ENCODE data around the gene SLC34A3.
"Not testable (repeated sequence)": the region's sequence is repeated elsewhere in the genome, so short reads cannot be mapped to it uniquely, and the experiment has no call there.

Gene SLC34A3

DNA sequence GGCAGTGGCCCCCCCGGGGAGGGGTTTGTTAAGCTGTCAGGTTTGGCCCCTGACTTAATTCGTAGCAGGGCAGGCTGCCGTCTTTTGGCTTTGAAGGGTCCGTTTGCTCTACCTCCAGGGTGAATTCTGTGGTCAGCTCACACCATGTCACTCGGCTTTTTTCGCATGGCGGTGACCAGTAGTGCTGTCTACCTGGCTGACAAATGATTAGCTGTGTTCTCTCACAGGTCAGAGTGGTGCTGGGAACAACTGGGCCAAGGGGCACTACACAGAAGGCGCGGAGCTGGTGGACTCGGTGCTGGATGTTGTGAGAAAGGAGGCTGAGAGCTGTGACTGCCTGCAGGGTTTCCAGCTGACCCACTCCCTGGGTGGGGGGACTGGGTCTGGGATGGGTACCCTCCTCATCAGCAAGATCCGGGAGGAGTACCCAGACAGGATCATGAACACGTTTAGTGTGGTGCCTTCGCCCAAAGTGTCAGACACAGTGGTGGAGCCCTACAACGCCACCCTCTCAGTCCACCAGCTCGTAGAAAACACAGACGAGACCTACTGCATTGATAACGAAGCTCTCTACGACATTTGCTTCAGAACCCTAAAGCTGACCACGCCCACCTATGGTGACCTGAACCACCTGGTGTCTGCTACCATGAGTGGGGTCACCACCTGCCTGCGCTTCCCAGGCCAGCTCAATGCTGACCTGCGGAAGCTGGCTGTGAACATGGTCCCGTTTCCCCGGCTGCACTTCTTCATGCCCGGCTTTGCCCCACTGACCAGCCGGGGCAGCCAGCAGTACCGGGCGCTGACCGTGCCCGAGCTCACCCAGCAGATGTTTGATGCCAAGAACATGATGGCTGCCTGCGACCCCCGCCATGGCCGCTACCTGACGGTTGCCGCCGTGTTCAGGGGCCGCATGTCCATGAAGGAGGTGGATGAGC, 11.8 kb downstream of the SLC34A3 start:
- Mint-ChIP-seq H3K4me3 (peak overlapping the region; percentile 85), H3K4me1 (peaks cover 35% of the 10 kb centered on the region), H3K27me3 (peaks cover 4% of the 10 kb centered on the region), H3K9me3 (no peaks in the 10 kb centered on the region), H3K27ac (peak overlapping the region; percentile 84), H3K36me3 (peaks cover 23% of the 10 kb centered on the region)
- CTCF ChIA-PET: interaction anchor here (0.8 kb wide), 1 partner anchor 12 kb away, joined by 4 read pairs; no protein-coding TSS in a partner anchor
- DNase-seq: no peak

DNA sequence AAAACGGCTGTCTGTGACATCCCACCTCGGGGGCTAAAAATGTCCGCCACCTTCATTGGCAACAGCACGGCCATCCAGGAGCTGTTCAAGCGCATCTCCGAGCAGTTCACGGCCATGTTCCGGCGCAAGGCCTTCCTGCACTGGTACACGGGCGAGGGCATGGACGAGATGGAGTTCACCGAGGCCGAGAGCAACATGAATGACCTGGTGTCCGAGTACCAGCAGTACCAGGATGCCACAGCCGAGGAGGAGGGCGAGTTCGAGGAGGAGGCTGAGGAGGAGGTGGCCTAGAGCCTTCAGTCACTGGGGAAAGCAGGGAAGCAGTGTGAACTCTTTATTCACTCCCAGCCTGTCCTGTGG, 12.5 kb downstream of the SLC34A3 start:
- H3K9me3 Mint-ChIP-seq, CTCF ChIA-PET, DNase-seq, H3K27me3 Mint-ChIP-seq: not testable (repeated sequence)
- Mint-ChIP-seq H3K4me3 (peak overlapping the region; percentile 31), H3K36me3 (peaks cover 23% of the 10 kb centered on the region), H3K27ac (peak overlapping the region; percentile 55), H3K4me1 (peaks cover 33% of the 10 kb centered on the region)

DNA sequence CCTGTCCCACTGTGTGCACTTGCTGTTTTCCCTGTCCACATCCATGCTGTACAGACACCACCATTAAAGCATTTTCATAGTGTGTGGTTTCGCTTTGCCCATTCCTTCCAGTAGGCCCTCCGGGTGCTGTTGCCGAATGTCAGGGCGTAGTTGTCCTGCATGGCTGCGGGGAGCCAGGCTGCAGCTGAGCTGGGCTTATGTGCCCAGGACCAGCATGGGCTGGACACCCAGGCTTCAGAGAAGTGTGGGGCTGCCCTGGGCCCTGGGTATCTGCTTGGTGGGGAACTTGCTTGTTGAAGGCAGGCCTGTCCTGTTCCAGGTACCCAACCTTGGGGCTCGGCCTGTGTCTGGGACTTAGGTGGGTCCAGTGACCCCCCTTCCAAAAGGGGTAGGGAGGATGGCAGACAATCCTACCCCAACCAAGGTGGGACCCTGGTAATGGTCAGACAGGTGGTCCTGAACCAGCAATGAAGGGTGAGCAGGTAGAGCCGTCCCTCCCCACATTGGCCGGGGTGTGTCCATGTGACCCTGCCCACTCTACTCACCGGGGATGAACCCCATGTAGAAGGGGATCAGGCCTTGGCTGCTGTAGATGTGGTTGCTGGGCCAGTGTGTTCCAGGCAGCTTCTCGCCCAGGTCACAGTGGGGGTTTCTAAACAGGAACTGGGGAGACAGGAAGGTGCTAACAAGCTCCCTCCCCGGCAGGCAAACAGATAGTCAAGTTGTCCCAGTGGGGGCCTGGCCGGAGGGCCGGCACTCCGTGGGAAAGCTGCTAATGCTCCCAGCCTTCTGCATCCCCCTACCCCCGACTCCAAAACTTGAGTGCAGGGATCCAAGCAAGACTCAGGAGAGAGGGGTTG, 13.2 kb downstream of the SLC34A3 start:
- Mint-ChIP-seq H3K36me3 (peaks cover 23% of the 10 kb centered on the region), H3K27ac (peak overlapping the region; percentile 37), H3K4me3 (peak overlapping the region; percentile 31), H3K27me3 (peaks cover 7% of the 10 kb centered on the region), H3K9me3 (no peaks in the 10 kb centered on the region), H3K4me1 (peaks cover 29% of the 10 kb centered on the region)
- CTCF ChIA-PET: no interaction called here
- no peak for DNase-seq

DNA sequence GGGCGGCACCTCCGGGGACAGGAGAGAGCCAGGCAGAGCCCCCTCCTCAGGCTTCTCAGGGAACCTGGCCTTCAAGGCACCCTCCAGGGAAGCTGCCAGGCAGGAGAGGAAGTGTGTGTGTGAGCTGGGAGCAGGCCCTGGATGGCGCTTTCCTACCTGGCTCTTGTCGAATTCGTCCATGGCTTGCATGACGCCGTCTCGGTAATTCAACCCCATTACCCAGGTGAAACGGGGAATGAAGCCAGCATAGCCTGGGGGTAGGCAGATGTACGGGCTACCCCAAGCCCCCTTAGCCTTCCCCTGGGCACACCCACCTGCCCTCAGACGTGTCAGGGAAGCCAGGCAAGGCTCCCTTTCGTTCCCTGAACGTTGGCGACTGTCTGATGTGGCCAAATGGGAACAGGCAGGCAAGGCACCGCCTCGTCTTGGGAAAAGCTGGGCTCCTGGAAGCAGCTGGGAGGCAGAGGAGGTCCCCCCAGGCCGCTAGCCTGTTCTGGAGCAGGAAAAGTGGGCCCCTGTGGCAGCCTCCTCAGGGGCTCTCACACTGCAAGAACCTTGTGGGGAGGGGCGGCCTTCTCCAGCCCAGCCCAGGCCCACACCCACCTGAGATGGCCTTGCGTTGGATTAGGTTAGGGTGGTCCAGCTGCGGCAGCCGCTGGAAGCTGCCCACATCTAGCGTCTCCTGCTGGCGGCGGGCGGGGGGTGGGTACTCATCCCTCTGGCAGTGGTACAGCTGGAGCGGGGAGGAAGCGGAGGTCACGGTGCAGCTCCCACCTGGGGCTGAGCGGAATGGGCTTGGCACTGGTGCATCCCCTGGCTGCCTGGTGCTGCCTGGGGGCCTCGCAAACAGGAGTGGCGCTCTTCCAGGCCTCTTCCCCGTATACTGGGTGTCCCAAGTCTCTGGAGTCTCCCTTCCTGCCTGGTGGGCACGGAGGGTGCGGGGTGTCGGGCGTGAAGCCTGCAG, 14.1 kb downstream of the SLC34A3 start:
- Mint-ChIP-seq H3K9me3 (no peaks in the 10 kb centered on the region), H3K27ac (no peak overlapping the region), H3K4me3 (no peak overlapping the region), H3K4me1 (peaks cover 22% of the 10 kb centered on the region), H3K27me3 (peaks cover 13% of the 10 kb centered on the region), H3K36me3 (peaks cover 23% of the 10 kb centered on the region)
- DNase-seq: no peak
- CTCF ChIA-PET: interaction anchor here (0.9 kb wide), 1 partner anchor 14 kb away, joined by 3 read pairs; no protein-coding TSS in a partner anchor

DNA sequence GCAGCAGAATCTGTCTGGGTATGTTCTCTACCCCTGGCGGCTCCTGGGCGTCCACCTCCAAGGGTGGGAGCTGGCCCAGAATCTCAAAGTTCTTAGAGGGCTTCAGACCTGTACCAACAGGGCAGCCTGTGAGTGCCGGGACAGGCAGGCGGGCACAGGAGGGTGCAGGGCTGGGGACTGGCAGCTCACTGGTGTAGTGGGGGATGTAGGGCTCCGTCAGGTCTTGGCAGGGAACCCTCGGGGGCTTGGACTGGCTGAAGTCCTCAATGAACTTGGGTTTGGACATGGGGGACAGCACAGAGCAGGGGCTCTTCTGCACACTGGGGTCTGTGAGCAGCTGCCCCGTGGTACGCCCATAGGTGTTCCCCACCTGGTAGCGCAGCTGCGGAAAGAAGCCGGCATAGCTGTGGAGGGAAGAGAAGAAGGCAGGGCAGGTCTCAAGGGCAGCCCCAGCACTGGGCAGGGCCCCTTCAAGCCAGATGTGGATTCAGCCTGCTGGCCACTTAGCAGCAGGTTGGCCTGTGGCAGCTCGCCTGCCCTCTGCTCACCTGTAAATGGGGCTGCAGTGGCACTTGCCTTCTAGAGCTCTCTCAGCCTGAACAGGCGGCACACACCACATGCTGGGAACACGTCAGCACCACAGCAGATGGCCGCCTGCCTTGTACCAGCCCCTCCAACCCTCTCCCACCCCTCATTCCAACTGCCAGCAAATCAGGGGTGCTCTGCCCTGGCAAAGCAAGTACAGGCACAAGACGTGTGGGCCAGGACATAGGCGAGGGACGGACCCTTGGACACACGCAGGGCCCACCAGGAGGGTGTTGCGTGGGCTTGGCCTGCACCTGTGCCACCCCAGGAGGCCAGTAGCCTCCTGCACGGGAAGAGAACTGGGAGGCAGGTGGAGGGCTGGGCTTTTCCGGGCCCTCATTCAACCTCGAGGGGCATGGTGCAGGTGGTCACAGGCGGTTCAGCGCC, 15.0 kb downstream of the SLC34A3 start:
- peaks cover 23% of the 10 kb centered on the region for H3K36me3 Mint-ChIP-seq
- no peak overlapping the region for H3K27ac Mint-ChIP-seq
- DNase-seq: no peak
- H3K4me1 Mint-ChIP-seq: peaks cover 20% of the 10 kb centered on the region
- CTCF ChIA-PET: interaction anchor here (0.9 to 1.9 kb wide), 2 partner anchors 9 to 13 kb away, joined by 3 to 5 read pairs; no protein-coding TSS in a partner anchor
- H3K27me3 Mint-ChIP-seq: peaks cover 18% of the 10 kb centered on the region
- H3K4me3 Mint-ChIP-seq: no peak overlapping the region
- H3K9me3 Mint-ChIP-seq: no peaks in the 10 kb centered on the region

DNA sequence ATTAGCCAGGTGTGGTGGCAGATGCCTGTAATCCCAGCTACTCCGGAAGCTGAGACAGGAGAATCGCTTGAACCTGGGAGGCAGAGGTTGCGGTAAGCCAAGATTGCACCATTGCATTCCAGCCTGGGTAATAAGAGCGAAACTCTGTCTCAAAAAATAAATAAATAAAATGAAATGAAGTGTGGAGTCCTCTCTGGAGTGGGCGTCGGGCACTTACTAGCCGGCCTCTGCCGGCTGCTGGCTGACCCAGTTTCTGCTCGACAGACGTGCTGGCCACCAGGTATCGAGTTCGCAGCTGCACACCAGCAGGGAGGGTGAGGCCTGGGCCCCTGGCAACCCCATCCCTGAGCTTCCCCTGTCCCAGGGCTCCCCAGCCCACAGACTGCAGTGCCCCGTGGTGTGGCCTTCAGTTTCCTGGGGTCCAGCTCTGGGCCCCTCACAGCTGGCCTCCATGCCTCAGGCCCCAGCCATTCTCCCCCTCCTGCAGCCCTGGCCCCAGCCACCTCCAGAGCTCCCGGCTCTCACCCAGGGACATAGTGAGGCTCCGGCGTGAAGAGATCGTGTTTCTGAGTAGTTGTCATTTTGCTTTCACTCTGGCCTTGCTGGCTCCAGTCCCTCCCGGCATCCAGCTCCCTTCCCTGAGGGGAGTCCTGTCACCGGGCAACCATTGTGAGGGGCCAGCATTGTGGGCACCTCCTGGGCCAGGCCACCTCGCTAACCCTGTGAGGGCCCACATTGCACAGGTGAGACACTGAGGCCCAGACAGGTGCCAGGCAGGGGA, 16.6 kb downstream of the SLC34A3 start:
- H3K4me3 Mint-ChIP-seq: no peak overlapping the region
- H3K36me3 Mint-ChIP-seq: peaks cover 15% of the 10 kb centered on the region
- no peaks in the 10 kb centered on the region for H3K9me3 Mint-ChIP-seq
- CTCF ChIA-PET: interaction anchor here (0.9 to 1.9 kb wide), 2 partner anchors 9 to 11 kb away, joined by 3 to 5 read pairs; no protein-coding TSS in a partner anchor
- H3K27me3 Mint-ChIP-seq: peaks cover 14% of the 10 kb centered on the region
- peaks cover 14% of the 10 kb centered on the region for H3K4me1 Mint-ChIP-seq
- H3K27ac Mint-ChIP-seq: no peak overlapping the region
- DNase-seq: no peak

DNA sequence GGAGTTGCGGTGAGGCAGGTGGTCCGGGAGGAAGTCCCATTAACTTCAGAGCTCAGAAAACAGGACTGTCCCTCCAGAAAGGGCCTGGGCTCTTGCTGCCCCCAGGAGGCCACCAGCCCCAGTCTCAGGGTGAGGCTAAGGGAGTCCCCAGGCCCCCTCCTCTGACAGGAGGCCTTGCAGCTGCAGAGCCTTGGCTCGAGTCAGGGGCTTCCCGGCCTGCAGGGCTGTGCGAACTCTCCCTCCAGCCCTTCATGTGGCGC, 17.1 kb downstream of the SLC34A3 start:
- Mint-ChIP-seq H3K36me3 (peaks cover 10% of the 10 kb centered on the region), H3K27me3 (peaks cover 14% of the 10 kb centered on the region), H3K4me1 (peaks cover 9% of the 10 kb centered on the region), H3K4me3 (no peak overlapping the region), H3K27ac (no peak overlapping the region), H3K9me3 (no peaks in the 10 kb centered on the region)
- DNase-seq: no peak
- CTCF ChIA-PET: interaction anchor here (1.9 kb wide), 1 partner anchor 11 kb away, joined by 5 read pairs; no protein-coding TSS in a partner anchor

DNA sequence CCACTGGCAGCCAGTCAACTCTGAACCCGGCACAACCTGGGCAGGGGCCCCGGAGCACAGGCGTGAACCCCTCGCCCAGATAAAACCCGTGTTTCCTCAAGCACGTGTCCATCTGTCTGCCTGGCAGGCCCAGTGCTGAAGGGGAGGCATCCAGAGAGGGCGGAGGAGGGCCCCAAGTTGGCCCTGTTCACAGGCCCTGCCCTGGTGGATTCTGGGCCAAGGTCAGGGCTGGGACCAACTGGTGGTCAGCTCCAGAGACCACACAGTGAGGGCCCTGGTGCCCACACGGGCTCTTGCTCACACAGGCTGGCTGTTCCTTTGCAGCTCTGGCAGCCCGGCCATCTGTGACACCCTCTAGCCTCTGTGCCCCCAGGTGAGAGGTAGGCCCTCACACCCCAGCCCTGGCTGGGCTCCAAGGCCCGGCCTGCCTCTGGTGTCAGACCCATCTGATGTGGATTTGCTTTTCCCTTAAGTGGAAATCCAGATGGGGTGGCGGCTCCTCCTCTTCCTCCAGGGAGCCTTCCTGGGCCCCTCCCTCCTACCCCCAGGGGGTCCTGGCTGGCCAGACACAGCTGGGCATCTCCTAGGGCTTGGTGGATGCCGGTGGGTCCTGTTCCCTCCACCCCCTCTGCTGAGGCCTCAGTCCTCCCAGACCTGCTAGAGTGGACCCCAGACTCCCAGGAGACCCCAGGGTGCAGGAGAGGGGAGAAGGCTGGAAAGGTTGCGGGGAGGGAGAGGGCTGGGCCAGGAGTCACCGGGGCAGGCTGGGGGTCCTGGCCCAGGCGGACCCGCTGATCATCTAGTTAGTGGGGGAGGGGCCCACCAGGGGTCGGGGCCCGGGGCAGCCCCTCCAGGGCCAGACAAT, 19.9 kb downstream of the SLC34A3 start:
- CTCF ChIA-PET: interaction anchor here (1.6 kb wide), 1 partner anchor 14 kb away, joined by 3 read pairs; no protein-coding TSS in a partner anchor
- Mint-ChIP-seq H3K9me3 (no peaks in the 10 kb centered on the region), H3K27me3 (peaks cover 19% of the 10 kb centered on the region), H3K36me3 (peaks cover 2% of the 10 kb centered on the region), H3K4me1 (peaks cover 4% of the 10 kb centered on the region), H3K4me3 (no peak overlapping the region), H3K27ac (no peak overlapping the region)
- DNase-seq: no peak

DNA sequence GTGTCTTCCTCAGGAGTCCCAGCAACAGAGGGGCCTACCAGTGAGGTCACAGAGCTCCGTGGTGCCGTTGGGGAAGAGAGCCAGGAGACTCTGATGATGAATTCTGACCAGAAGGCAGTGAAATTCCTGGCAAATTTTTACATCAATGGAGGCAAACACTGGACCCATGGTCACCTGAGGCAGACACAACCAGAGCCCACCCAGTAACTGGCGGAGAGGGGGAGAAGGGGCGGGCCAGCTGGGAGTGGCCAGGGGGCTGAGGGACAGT, 20.4 kb downstream of the SLC34A3 start, which contains the start of gene STPG3:
STPG3 (plus strand) TSS at position 93 of the 268 bp plus-strand sequence; CDS start at position 94, 1 bp downstream.
- CTCF ChIA-PET: no interaction called here
- H3K4me1 Mint-ChIP-seq: peaks cover 8% of the 10 kb centered on the region
- no peak for DNase-seq
- peaks cover 19% of the 10 kb centered on the region for H3K27me3 Mint-ChIP-seq
- peaks cover 3% of the 10 kb centered on the region for H3K36me3 Mint-ChIP-seq
- peak within 1 kb of the TSS; percentile 49 for H3K27ac Mint-ChIP-seq
- H3K9me3 Mint-ChIP-seq: no peaks in the 10 kb centered on the region
- H3K4me3 Mint-ChIP-seq: no peak within 1 kb of the TSS

DNA sequence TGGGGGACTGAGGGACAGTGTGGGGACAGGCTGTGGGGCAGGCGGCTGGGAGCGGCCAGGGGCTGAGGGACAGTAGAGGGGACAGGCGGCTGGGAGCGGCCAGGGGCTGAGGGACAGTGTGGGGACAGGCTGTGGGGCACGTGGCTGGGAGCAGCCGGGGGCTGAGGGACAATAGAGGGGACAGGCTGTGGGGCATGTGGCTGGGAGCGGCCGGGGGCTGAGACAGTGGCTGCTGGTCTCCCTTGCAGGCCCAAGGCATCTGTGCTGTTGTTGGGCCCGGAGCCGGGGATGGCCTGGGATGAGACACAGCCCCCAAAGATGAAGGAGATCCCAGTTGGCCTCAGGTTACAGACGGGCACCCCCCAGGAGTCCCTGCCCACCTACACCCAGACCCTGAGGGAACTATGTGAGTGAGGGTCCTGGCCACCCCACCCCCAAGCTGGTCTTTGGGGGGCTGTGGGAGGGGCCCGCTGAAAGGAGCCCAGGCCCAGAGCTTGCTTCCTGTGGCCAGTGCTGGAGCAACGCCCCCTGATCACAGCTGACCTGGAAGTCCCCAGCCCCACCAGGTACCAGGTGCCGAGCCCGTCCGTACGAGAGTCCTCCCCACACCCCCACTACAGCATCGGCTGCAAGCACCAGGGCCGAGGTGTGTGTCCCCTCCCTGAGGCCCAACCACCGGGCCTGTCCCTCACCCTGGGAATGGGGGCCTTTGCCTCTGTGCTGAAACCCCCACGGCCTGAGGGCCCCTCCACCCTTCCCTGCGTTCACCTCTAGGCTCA, 21.0 kb downstream of the SLC34A3 start:
- Mint-ChIP-seq H3K27me3 (peaks cover 19% of the 10 kb centered on the region), H3K4me3 (no peak overlapping the region), H3K4me1 (peaks cover 14% of the 10 kb centered on the region), H3K9me3 (no peaks in the 10 kb centered on the region), H3K36me3 (peaks cover 8% of the 10 kb centered on the region), H3K27ac (no peak overlapping the region)
- DNase-seq: no peak
- CTCF ChIA-PET: no interaction called here

Measured in activated naive CD4-positive, alpha-beta T cell treated with anti-CD3 and anti-CD28 coated beads, Interleukin-2, amount 10 ng/mL, durations not matched to agents 7 days and 5 days (primary cell).